G401.6 (cell line): ENCODE measurements around the gene MAML2.

Source experiments
- FAIRE-seq: peaks from 2 replicates; lab custom pipeline; 2012; peaks lifted over from hg19 to GRCh38; lab: Jason Lieb, UNC

MAML2 gene

GRCh38 chr11:96267001-96267495 lies 75.9 kb downstream of the MAML2 start:
- FAIRE-seq: no peak

- no peak for FAIRE-seq
These were observed 77.0 kb downstream of the MAML2 start for GRCh38 chr11:96265972-96266371.

GRCh38 chr11:96265220-96265737 lies 77.7 kb downstream of the MAML2 start:
- no peak for FAIRE-seq

GRCh38 chr11:96264364-96264763 lies 78.6 kb downstream of the MAML2 start:
- FAIRE-seq: no peak

- FAIRE-seq: no peak
These were observed 79.7 kb downstream of the MAML2 start for GRCh38 chr11:96263238-96263763.

- no peak for FAIRE-seq
These were observed 82.5 kb downstream of the MAML2 start for GRCh38 chr11:96260532-96260931.

- no peak for FAIRE-seq
These were observed 82.9 kb downstream of the MAML2 start for GRCh38 chr11:96260067-96260511.

GRCh38 chr11:96259134-96259830 lies 83.7 kb downstream of the MAML2 start:
- FAIRE-seq: no peak

GRCh38 chr11:96257972-96258934 lies 84.7 kb downstream of the MAML2 start:
- FAIRE-seq: no peak

GRCh38 chr11:96257036-96257435 lies 86.0 kb downstream of the MAML2 start:
- no peak for FAIRE-seq

GRCh38 chr11:96256215-96257011 lies 86.6 kb downstream of the MAML2 start:
- FAIRE-seq: no peak

GRCh38 chr11:96254854-96255253 lies 88.1 kb downstream of the MAML2 start:
- no peak for FAIRE-seq

GRCh38 chr11:96254087-96254486 lies 88.9 kb downstream of the MAML2 start:
- FAIRE-seq: no peak

GRCh38 chr11:96246718-96247552 lies 96.1 kb downstream of the MAML2 start:
- FAIRE-seq: no peak

GRCh38 chr11:96242971-96243647 lies 99.9 kb downstream of the MAML2 start:
- FAIRE-seq: no peak

- FAIRE-seq: no peak
These were observed 100.7 kb downstream of the MAML2 start for GRCh38 chr11:96242191-96242847.

- no peak for FAIRE-seq
These were observed 101.6 kb downstream of the MAML2 start for GRCh38 chr11:96241331-96241841.

- no peak for FAIRE-seq
These were observed 104.3 kb downstream of the MAML2 start for GRCh38 chr11:96238563-96239135.

- no peak for FAIRE-seq
These were observed 105.2 kb downstream of the MAML2 start for GRCh38 chr11:96237766-96238266.
